ENCODE data around the gene MPPED1. TPM values are rescaled to one million over a fixed set of nuclear protein-coding genes. Genes with fewer than 3 reads are reported as not detected.
A peak's percentile ranks its signal among the peaks of the same experiment; 100 is the strongest.

MPPED1 gene, protein sequence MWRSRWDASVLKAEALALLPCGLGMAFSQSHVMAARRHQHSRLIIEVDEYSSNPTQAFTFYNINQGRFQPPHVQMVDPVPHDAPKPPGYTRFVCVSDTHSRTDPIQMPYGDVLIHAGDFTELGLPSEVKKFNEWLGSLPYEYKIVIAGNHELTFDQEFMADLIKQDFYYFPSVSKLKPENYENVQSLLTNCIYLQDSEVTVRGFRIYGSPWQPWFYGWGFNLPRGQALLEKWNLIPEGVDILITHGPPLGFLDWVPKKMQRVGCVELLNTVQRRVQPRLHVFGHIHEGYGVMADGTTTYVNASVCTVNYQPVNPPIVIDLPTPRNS
- polyA plus RNA-seq (ENCODE audit: insufficient read length in 3 of 3) = 1 to 10 TPM in 2 of 3 donors, under 1 TPM in 1; 0.95 to 1.5 (median 1.1) TPM
- long read RNA-seq, donor 1 = 0 reads
- long read RNA-seq, donor 2 = 0 reads
- long read RNA-seq, donor 3 = 0 reads
- long read RNA-seq, donor 4 = 0 reads
- long read RNA-seq, donor 5 = 0 reads
- long read RNA-seq, donor 6 = 0 reads
- long read RNA-seq, donor 7 = 0 reads
- long read RNA-seq, donor 8, partial matches to known transcripts = 0 of 1 reads
- long read RNA-seq, donor 8, other reads (novel, unspliced or antisense) = 0 of 1 reads
- long read RNA-seq, donor 9, partial matches to known transcripts = 0 of 1 reads
- long read RNA-seq, donor 9, other reads (novel, unspliced or antisense) = 0 of 1 reads
- long read RNA-seq, donor 10 = 0 reads
- long read RNA-seq, donor 11 = 0 reads
- long read RNA-seq, donor 12 = 0 reads
- long read RNA-seq, donor 13 = 0 reads
- long read RNA-seq, donor 14 = 0 reads
- long read RNA-seq, donor 15 = 0 reads
- long read RNA-seq, donor 16 = 0 reads

- DNase-seq (ENCODE audit: extremely low read depth in 1 of 11, low read depth in 9 of 11, low spot score in 4 of 11) = no peak
Measured at GRCh38 chr22:43411869-43412807, at the start of gene MPPED1. Gene MPPED1 (plus strand): TSS chr22:43412014. CDS start chr22:43424986, 12,972 bp downstream.

DNA sequence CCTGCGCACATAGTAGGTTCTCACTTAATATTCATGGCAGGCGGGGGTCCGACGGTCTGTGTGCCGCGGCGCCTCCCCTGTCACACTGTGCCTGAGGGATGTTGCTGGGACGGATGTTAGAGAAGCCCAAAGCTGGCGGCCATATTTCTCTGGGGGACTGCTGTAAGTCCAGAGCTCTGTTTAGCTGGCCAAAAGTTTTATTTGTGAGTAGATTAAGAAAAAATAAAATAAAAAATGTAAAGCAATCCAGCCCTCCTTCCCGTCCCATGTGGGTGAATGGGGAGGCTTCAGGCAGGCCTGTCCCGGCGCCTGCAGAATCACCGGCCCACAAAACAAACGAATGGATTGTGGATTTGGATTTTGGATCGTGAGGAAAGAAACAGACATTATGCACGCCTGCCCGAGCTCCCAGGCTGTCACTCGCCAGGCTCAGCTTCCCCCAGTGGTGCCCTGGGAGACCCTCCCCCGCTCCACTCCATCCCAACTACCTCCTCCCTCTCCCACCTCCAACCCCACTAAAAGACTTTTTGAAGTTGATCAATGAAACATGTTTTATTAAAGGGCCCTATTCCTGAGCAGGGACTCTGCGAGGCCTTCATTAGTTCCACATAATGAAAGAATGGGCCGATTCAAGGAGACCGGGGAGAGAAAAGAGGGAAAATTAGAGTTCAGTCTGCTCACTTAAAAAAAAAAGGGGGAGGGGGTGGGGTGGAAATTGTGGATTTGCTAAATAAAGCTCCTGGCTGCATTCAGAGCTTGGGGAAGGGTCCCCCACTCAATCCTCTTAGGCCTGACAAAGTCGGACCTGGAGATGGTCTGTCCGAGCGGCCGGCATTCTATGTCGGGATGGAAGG lies 48.3 kb upstream of the MPPED1 start:
- DNase-seq (ENCODE audit: extremely low read depth in 1 of 11, low read depth in 9 of 11, low spot score in 4 of 11) = no peak

- no peak for DNase-seq (ENCODE audit: extremely low read depth in 1 of 11, low read depth in 9 of 11, low spot score in 4 of 11)
Measured at GRCh38 chr22:43364169-43364435, 47.7 kb upstream of the MPPED1 start.

- DNase-seq (ENCODE audit: extremely low read depth in 1 of 11, low read depth in 9 of 11, low spot score in 4 of 11) = no peak
Measured at GRCh38 chr22:43365715-43366440, 45.9 kb upstream of the MPPED1 start.

- DNase-seq (ENCODE audit: extremely low read depth in 1 of 11, low read depth in 9 of 11, low spot score in 4 of 11) = no peak
Measured at GRCh38 chr22:43370036-43370435, 41.8 kb upstream of the MPPED1 start.

DNA sequence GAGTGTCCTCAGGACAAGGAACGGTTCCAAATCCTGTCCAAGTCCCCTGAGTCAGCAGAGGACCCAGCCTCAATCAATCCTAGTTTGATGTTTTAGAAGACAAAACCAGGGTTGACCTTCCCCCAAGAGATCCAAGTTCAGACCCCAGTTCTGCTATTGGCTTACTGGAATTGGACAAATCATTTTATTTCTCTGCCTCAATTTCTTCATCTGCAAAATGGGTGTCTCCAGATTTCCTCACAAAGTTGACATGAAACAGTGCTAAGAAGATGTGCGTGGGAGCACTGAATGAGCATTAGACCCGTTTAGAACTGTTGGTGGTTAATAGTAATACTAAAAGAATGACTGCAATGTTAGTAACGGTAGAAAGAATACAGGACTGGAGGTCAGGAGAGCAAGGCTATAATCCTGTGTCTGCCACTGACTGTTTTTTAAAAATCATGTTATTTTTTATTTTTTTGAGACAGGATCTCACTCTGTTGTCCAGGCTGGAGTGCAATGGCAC lies 35.8 kb upstream of the MPPED1 start:
- DNase-seq (ENCODE audit: extremely low read depth in 1 of 11, low read depth in 9 of 11, low spot score in 4 of 11) = no peak

- no peak for DNase-seq (ENCODE audit: extremely low read depth in 1 of 11, low read depth in 9 of 11, low spot score in 4 of 11)
Measured at GRCh38 chr22:43376765-43377547, 34.9 kb upstream of the MPPED1 start.

GRCh38 chr22:43377548-43377895 lies 34.3 kb upstream of the MPPED1 start:
- no peak for DNase-seq (ENCODE audit: extremely low read depth in 1 of 11, low read depth in 9 of 11, low spot score in 4 of 11)

DNA sequence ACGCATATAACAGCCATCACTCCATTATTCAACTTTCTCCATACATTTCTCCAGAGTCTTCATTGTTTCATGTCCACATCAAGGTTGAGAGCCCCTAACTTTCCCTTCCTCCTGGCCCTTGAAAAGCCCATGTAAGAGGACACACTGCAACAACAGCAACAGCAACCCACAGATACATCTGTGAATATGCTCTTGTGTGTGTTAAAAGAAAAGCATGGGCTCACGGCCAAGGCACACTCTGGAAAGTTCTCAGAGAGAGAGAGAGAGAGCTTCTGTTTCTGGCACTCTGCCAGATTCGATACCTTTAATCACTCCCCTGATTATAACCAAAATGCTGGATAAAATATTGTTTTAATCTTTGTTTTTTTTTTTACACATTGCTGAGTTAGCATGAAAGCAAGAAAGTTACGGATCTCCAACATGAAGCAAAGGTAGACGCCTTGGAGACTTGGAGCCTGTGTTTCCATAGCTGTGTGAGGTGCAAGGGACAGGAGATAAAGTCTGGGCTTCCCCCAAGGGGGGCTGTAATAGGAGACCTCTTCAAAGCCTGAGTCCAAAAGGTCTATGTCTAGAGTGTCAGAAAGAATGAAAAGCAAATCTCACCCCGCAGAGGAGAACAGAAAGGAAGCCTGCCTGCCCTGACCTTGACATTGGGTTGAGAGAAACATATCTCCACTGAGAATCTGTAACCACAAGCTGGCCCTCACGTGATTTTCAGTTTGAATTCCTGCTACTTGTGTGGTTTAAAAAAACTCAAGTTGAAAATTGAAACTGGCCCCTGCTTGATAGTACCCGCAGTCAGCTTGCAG lies 33.7 kb upstream of the MPPED1 start:
- DNase-seq (ENCODE audit: extremely low read depth in 1 of 11, low read depth in 9 of 11, low spot score in 4 of 11) = peak in 6 of 11 donors; percentile 39 to 70 (median 56)

DNA sequence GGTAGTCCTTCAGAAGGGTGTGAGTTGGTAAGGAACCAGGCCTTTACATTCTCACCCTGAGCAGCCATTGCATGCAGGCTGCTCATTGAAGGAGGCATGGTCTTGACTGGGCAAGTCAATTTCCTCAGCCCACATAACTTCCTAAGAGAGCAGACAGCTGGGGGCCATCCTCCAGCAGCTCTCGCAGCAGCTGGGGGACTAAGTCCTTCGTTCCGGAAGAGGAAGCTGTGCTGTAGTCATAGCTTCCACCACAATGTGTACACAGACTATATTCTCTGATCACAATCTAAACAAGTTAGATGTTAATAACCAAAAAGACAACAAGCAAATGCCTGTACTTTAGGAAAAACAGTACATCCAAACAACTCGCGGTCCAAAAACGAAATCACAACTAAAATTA lies 30.1 kb upstream of the MPPED1 start:
- DNase-seq (ENCODE audit: extremely low read depth in 1 of 11, low read depth in 9 of 11, low spot score in 4 of 11) = no peak

- no peak for DNase-seq (ENCODE audit: extremely low read depth in 1 of 11, low read depth in 9 of 11, low spot score in 4 of 11)
Measured at GRCh38 chr22:43384863-43385262, 27.0 kb upstream of the MPPED1 start.

- DNase-seq (ENCODE audit: extremely low read depth in 1 of 11, low read depth in 9 of 11, low spot score in 4 of 11) = peak; percentile 47 to 82 (median 77)
Measured at GRCh38 chr22:43385770-43386641, 25.8 kb upstream of the MPPED1 start.

DNA sequence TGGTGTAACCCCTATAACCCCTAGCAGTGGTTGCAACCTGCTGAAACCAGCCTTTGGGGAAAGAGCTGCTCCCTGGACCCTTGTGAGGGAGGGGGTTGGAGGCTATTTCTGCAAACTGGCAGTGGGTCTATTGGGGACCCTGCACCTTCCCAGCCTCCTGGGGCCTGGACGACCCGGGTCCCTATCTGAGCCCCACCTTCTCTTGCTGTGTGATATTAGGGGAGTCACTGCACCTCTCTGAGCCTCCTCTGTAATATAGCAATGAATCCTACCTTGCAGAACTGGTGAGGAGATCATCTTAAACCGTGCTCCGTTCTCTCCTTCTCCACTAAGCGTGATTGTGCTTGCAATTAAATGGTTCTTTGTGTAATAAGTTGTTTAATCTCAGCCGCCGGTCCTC lies 24.0 kb upstream of the MPPED1 start:
- no peak for DNase-seq (ENCODE audit: extremely low read depth in 1 of 11, low read depth in 9 of 11, low spot score in 4 of 11)

GRCh38 chr22:43388420-43388851 lies 23.4 kb upstream of the MPPED1 start:
- DNase-seq (ENCODE audit: extremely low read depth in 1 of 11, low read depth in 9 of 11, low spot score in 4 of 11) = peak in 6 of 11 donors; percentile 40 to 58 (median 50)

GRCh38 chr22:43389227-43389836 lies 22.5 kb upstream of the MPPED1 start:
- DNase-seq (ENCODE audit: extremely low read depth in 1 of 11, low read depth in 9 of 11, low spot score in 4 of 11) = no peak
